Left ventricle myocardium inferior (tissue), 1 donor: ENCODE data around the gene ANKS1B. TPM values are rescaled to one million over a fixed set of nuclear protein-coding genes. Genes with fewer than 3 reads are reported as not detected.

Experiments
- DNase-seq: peaks from one replicate; pipeline ENCODE4 v3.0.0-alpha.2; 2020
- H3K27ac ChIP-seq: fragments of 200-600 bp; replicated peaks from 2 replicates; pipeline ENCODE4 v1.8.0; 2021
- H3K27me3 ChIP-seq: fragments of 200-600 bp; 2 replicates; pipeline ENCODE4 v1.8.0; 2021; ENCODE audit warnings: low read depth
- H3K36me3 ChIP-seq: fragments of 200-600 bp; 2 replicates; pipeline ENCODE4 v1.8.0; 2021
- H3K4me1 ChIP-seq: fragments of 200-600 bp; 2 replicates; pipeline ENCODE4 v1.8.0; 2021
- H3K4me3 ChIP-seq: fragments of 200-600 bp; 2 replicates; pipeline ENCODE4 v1.8.0; 2021; ENCODE audit warnings: mild to moderate bottlenecking, moderate library complexity
- H3K9me3 ChIP-seq: fragments of 200-600 bp; replicated peaks from 2 replicates; pipeline ENCODE4 v1.8.0; 2021
- CTCF ChIP-seq: fragments of 200-600 bp; IDR thresholded peaks from 2 replicates; pipeline ENCODE4 v1.8.0; 2021; ENCODE audit warnings: antibody characterized with exemption, mild to moderate bottlenecking, borderline replicate concordance
- intact Hi-C: fragments of 100-400 bp; cut with micrococcal nuclease; formaldehyde crosslinking; loops from one replicate; pipeline ENCODE4 v1.11.0; 2022
- total RNA-seq: library from RNA; stranded (reverse); fragmentation: NEBNext Ultra II Directional; extraction: Animal tissue kit (Norgen Biotek cat#: 25700); gene quantifications from one replicate; pipeline ENCODE4 v1.2.1, GENCODE V29; 2021
- donor health status: DM: no; HTN: yes; CAD: no; lungs with severe emphysema.

Gene ANKS1B
- total RNA-seq, 1 donor from 2014 or later, result 1.6 TPM

GRCh38 chr12:99711246-99711645 lies 273.5 kb downstream of the ANKS1B start:
- H3K36me3 ChIP-seq, result no peaks in the 10 kb centered on the region
- no peak overlapping the region for H3K27ac ChIP-seq
- no peak overlapping the region for H3K4me3 ChIP-seq
- peaks cover 35% of the 10 kb centered on the region for H3K9me3 ChIP-seq
- intact Hi-C loops, result no loop called here
- DNase-seq, result no peak
- TF ChIP-seq CTCF, result no peak
- H3K4me1 ChIP-seq, result no peaks in the 10 kb centered on the region
- no peaks in the 10 kb centered on the region for H3K27me3 ChIP-seq

GRCh38 chr12:99709619-99710018 lies 275.1 kb downstream of the ANKS1B start:
- no peaks in the 10 kb centered on the region for H3K27me3 ChIP-seq
- peaks cover 31% of the 10 kb centered on the region for H3K9me3 ChIP-seq
- TF ChIP-seq CTCF, result no peak
- H3K4me3 ChIP-seq, result no peak overlapping the region
- H3K4me1 ChIP-seq, result no peaks in the 10 kb centered on the region
- no peak for DNase-seq
- no peaks in the 10 kb centered on the region for H3K36me3 ChIP-seq
- intact Hi-C loops, result no loop called here
- H3K27ac ChIP-seq, result no peak overlapping the region

GRCh38 chr12:99709116-99709515 lies 275.6 kb downstream of the ANKS1B start:
- no peaks in the 10 kb centered on the region for H3K36me3 ChIP-seq
- no peak overlapping the region for H3K4me3 ChIP-seq
- no peak for TF ChIP-seq CTCF
- H3K27me3 ChIP-seq, result no peaks in the 10 kb centered on the region
- H3K4me1 ChIP-seq, result no peaks in the 10 kb centered on the region
- intact Hi-C loops, result no loop called here
- DNase-seq, result no peak
- no peak overlapping the region for H3K27ac ChIP-seq
- peaks cover 25% of the 10 kb centered on the region for H3K9me3 ChIP-seq

GRCh38 chr12:99707883-99708282 lies 276.9 kb downstream of the ANKS1B start:
- Histone ChIP-seq H3K27me3 (no peaks in the 10 kb centered on the region), H3K27ac (no peak overlapping the region), H3K9me3 (peaks cover 13% of the 10 kb centered on the region), H3K36me3 (no peaks in the 10 kb centered on the region), H3K4me1 (no peaks in the 10 kb centered on the region), H3K4me3 (no peak overlapping the region)
- no peak for TF ChIP-seq CTCF
- DNase-seq, result no peak
- intact Hi-C loops, result no loop called here

- intact Hi-C loops, result no loop called here
- H3K4me1 ChIP-seq, result no peaks in the 10 kb centered on the region
- no peak for DNase-seq
Measured at GRCh38 chr12:99706736-99707473, 277.8 kb downstream of the ANKS1B start.

More at GRCh38 chr12:99706736-99707473, 277.8 kb downstream of the ANKS1B start:
- H3K9me3 ChIP-seq, result peaks cover 12% of the 10 kb centered on the region
- H3K27me3 ChIP-seq, result no peaks in the 10 kb centered on the region
- no peak overlapping the region for H3K27ac ChIP-seq
- no peak for TF ChIP-seq CTCF
- H3K4me3 ChIP-seq, result no peak overlapping the region
- no peaks in the 10 kb centered on the region for H3K36me3 ChIP-seq
